SHP77 treated with DMSO at 0.1 percent for 48 hours (cell line): ENCODE data around the gene RANBP3.

Experiments used
- DNase-seq: peaks from one replicate; lab custom pipeline; 2025; lab: John Stamatoyannopoulos, UW

RANBP3 gene

DNA sequence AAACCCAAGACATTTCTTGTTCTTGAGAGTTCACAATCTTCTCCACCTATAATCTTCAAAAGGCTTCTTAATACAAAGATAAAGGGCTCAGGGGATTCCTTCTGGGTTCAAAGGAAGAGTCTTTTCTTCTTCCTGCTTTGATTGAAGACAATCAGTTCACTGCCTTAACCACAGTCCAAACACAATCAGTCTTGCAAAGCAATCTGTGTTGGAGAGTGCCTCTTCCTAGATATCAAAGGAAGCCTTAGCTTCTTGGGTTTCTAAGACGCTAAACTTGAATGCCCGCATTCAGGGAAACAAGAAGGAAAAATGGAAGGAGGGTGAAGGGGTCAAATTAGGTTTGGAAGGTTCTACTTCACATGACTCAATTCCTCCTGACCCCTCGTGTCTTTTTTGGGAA lies 27.2 kb downstream of the RANBP3 start:
- no peak for DNase-seq

DNA sequence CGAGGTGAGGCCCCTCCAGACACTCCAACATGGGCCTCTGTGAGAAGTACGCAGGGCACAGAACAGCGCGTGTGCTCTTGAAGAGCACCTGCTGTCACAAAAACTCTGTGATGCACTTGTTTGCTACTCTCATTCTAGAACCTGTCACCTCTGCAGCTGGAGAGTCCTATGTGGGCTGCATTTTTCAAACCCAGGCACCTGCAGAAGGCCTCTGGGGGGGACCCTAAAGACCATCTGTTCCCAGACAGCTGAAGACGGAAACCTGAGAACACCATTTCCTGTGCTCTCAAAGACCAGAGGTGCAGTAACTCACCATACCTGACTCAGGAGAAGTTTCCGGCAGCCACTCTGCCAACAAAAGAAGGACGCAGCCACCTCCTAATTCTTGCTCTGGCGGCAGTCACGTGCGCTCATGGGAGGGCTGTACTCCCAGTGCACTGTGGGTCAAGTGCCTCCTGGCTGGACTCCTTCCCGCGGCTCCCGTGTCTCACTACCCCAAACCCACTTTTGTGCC lies 28.1 kb downstream of the RANBP3 start:
- peak; percentile 79 for DNase-seq

DNA sequence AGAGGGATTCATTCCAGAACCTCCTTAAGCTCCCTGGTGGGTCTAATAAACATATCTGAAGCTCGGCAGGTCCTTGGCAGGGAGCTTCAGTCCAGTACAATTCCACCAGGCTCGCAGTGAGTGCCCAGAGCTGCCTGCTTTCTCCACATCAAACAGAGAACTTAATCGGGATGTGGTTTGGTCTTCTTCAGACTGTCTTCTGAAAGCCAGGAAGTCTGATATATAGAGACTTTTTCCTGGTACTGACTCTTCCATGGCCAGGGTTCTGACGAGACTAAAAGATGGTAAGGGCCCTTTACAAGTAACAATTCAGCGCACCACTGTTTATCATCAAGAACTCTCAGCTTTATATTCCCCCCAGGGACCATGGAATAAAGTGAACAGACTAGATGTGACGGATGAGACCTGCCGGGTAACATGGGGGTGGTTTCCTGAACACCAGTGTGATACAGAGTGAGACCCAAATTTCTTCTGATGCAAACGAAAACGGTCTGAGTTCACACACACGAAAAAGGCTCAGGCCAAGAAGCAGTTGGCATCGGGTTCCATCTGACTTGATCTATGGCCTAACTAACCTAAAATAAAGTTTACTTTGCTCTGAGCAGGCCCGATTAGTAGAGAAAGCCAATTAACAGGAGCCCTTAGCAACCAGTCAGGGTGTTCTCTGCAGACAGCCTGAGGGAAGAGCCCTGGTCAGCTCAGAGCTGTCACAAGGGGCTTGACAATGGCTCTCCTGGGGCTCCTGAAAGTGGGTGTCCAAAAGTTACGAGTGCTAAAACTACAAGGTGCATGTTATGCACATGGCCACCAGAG lies 29.0 kb downstream of the RANBP3 start:
- DNase-seq: no peak

DNA sequence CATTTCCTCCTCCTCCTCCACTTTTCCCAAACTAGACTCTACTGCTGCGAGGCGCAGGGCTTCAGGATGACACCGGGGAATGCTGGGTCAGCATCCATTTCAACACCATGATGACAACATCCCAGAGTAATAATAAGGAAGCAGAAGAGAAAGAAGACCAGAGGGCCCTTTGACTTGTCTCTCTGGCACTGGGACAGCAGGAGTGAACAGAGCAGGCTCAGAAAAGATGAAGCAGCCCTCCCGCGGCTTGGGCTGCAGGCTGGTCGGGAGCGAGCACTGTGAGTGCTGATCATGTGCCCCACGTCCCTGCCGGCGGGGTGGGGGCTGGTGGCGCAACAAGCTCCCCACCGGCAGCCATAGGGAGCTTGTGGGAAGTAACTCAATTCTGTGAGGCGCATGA lies 30.5 kb downstream of the RANBP3 start:
- no peak for DNase-seq

DNA sequence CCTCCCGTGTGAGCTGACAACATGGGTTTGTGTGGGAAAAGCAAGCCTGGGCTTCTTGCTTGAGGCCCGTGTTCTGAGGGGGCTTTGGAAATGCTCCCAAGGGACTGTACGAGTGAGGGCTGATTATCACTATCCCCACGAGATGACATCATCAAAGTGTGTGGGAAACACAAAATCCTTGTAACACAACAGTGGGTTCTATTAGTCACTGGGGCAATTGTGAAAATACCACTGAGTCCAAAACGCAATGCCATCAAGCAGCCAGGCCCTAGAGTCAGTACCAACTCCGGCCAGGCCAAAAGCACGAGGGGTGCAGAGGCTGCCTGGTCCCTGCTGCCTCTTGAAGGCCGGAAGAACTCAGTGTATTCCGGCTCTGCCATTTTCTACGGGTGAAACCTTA lies 34.3 kb downstream of the RANBP3 start:
- no peak for DNase-seq

DNA sequence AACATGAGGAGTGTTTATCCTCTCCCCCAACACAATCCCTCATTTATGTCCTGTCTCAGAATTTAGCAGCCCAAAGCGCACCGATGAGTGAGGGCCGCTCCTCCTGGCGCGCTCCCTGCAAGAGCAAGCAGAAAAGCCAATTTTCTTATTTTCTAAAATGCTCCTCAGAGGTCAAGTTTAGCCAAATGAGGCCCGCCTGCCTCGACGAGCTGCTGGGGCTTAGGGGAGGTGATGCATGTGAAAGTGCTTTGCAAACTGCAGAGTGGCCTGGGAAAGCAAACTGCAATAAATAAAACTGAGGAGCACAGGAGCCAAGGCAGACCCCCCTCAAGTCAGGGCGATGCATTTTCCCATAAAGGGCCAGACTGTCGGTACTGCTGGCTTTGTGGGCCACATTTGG lies 34.9 kb downstream of the RANBP3 start:
- DNase-seq: no peak

DNA sequence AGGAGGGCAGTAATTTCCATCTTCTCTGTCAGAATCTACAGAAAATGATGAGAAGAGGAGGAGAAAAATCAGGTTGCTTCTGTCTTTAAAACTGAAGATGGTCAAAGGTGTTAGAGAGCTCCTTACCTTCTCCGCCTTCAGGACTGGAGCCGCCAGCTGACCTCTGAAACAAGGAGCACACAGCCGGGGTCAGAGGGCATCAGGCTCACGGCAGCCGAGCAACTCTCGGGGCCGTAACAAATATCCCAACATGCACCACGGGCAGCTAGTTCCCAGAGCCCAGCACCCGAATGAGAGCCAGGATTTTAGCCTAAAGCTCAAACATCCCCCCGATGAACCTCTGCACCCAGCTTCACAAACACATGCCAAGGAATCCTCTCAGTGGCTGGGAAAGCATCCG lies 36.3 kb downstream of the RANBP3 start:
- DNase-seq: no peak

DNA sequence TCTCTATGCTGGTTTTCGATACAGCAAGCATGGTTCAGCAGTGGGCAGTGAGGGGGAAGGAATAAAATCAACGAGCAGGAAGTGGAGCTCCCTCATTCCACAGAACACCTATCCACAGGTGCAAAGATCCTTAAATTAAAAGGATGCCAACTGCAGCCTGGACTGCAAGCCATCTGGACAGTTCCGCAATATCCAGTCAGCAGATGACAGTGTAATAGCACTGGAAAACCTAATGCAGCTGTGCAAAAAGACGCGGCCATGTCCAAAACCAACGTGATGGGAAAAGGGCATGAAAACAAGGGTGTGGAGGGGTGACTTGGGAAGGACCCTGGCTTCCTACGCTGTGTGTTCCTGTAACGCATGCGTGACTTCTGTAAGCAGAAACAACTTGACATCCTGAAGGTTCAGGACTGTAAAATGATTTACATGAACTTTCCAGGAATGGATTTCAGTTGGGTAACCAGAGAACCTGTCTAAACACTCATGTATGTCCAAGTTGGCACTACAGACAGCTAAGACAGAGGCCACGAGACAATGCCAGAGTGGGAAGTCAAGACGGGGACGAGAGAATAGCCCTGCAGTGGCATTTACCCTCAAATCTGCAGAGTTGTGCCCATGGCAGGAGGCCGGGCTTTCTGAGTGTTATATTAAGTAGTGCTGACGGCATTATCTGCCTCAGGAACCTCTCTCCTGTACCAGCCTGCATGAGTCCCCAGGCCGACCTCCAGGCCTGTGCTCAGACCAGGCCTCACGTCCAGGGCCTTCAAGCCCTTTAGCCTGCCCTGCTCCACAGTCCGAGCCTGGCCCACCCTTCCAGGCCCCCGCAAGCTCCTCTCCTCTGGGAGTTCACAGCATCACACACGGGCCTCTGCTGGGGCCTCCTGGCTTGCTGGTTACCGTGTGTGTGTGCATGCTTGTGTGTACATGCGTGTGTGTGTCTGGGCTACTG lies 37.4 kb downstream of the RANBP3 start:
- no peak for DNase-seq

DNA sequence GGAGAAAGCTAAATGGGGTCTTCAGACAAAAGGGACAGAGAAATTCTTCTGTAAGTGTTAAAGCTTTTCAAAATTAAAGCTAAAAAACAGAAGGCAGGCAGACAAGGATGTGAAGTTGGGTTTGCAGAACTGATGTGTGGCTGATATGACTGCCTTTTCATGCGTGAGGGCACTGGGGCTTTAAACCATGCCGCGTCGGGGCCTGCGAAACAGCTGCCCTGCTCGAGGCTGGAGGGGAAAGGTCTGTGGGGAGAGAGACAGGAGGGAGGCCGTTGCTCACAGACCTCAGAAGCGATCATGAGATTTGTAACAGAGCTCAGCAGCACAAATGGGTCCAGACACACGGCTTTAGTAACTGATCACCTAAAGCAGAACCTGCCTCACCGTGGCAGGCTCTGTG lies 40.4 kb downstream of the RANBP3 start:
- DNase-seq: no peak

DNA sequence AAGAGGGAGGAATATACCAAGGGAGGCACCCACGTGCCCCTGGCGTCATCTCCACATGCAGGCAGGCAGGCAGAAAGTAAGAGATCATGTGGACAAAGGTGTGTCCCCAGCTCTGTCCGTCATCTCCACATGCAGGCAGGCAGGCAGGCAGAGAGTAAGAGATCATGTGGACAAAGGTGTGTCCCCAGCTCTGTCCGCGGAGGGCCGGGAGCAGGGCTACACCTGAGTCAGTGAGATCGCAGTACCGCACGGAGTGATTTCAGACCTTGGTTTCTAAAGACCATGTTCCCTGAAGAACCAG lies 41.7 kb downstream of the RANBP3 start:
- DNase-seq: no peak

DNA sequence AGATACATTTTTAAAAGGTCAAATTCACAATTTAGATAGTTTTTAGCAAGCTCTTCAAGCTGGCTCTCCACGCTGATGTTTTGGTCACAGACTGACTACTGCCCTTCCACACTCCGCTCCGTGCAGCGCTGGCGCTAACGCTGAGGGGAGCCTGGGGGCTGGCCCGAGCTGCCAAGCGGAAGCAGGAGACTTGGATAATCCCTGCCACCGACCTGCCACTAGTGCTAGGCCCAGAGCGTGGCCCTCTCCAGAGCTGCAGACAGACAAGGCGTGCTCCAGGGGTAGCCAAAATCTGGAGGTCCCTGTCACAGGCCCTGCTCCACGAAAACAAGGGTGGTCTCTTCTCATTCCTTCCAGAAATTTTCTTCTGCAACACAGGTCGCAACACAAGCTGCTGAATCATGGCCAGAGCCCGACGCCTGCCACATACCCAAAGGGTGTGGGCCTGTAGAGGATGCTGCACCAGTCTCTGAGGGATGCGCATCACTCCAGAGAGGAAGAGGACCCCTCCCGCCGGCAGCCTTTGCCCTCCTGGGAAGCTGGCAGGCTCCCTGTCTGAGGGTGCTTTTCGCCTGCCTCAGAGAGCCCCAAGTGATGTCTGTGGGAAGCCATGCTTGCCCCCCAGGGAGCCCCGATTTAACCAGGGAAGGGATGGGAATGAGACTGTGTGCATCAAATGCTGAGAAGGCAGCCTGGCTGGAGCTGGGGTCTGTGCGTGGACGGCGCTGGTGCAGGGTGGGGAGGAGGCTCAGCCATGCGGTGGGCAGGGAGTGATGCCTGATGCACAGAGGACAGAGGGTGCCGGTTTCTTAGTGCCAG lies 42.3 kb downstream of the RANBP3 start:
- no peak for DNase-seq

DNA sequence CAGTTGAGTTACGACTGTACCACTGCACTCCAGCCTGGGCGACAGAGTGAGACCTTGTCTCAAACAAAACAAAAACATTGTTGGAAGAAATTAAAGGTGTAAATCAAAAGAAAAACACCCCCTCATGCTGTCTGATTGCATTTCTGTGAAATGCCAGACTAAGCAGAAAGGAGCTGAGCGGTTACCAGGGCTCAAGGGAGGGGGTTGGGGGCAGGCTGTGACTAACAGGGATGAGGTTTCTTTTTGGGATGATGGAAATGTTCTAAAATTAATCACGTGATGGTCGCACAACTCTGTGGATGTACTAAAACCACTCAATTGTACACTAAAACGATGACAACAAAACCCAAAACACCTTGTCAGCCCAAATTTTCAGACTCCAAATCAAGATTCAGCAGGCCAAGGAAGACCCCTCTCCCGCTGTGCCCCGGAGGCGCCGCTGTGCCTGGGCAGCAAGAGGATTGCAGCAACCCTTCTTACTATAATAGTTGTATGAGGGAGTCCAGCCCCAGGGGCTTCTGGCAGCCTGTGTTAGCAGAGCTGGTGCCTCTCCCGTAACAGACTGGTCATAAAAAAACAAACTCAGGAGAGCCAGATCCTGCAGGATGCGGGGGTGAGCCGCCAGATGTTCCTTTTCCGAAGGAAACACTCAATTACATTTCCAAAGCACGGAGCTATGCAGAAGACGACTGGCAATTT lies 43.0 kb downstream of the RANBP3 start:
- no peak for DNase-seq

DNA sequence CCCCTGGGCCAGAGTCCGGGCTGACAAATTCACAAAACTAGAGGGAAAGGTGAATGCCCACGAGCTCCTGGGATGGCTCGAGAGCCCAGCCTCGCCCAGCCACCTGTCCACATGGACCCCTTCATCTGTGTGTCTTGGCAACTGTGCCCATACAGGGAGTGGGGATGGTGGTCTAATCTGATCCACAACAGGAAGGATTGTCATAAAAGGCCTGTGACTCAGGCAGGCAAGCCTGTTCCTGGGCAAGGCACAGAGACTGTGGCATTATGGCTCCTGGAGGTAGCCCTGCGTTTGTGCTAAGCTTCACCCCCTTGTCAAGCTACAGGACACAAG lies 43.9 kb downstream of the RANBP3 start:
- DNase-seq: no peak

DNA sequence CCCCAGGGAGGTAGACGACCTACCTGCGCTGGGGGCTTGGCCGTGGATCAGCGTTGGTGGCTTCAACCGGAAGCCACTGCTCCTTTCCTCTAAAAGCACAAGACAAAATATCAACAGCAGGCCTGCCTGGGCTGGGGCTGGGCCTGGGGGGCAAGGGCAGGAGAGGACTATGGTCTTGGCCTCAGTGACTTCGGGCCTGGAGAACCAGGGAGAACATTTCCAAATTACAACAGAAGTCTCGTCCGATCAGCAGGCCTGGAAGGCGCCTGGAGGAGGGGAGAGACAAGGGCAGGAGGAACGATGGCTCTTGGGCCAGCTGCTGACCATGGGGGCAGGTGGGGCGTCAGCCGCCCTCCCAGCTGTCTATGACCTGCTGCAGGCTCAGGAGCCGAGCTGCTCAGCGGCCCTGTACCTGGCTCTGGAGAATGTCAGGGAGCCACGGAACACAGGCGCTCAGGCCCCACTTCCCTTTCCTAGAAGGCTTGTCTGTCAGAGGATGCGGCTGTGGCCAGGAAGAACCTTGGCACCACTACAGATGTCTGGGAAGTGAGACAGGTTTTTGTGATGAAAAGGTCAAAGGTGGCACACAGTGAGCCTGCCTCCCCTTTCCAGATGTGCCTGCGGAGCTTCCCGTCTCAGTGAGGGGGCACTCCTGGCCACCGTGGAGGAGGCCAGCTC lies 44.4 kb downstream of the RANBP3 start:
- no peak for DNase-seq

DNA sequence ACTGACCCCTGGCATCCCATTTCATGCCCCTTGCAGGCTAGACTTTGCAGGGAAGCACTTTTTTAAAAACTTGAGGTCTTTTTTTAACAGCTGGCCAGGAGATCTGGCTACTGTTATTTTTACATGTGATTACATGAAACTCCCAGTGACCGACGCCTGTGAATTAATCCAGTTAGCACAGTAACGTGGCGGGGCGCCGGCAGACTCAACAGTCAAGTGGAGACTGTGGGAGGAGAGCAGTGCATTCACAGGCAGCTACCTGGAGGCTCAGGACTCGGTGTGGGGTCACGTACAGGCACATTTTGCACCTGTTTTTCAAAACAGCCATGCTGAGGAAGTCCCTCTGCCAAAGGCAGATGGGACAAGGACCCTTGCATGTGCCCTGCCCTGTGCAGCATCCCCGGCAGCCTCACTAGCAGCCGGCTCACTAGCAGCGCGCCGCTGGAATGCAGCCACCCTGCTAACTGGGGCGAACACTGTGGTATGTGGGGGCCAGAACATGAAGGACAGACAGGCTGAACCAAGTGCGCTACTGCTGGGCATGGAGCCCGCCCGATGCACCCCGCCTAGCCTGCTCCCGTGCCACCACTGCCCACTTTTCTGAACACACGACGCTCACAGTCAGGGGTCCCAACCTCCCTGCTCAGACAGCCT lies 45.2 kb downstream of the RANBP3 start:
- no peak for DNase-seq

DNA sequence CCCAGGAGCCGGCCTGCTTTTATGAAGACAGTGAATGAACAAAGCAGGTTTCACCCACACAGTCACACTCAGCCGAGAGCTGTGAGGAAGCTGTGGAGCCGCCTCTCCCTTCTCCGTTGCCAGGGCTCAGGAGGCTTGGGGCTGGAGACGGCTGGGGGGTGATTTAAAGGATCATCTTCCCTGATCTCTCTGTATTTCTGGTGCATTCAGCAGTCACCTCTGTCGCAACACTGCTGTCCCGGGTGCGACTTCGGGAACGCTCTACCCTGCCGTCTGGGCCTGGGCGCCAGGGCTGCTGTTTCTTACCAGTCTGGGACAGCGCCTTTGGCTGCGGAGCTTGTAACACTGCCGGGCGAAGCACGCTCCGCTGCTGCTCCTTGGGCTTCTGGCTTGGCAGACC lies 45.8 kb downstream of the RANBP3 start:
- no peak for DNase-seq

DNA sequence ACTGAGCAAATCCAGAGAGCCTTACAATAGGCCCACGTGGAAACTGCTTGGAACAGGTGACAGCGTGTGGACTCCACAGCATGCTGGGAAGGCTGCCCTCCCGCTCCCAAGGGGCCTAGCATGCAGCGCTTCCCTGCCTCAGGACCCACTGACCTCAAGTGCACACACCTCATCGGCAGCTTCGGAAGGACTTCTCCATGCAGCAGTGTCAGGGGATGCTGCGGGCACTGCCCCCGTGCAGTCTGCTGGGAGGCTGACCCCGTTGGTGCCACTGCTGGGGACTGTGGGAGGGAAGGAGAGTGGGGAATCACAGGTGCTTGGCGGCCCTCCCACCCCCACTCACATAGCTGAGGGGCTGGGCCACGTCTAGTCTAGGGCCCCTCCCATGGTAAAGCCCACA lies 46.7 kb downstream of the RANBP3 start:
- no peak for DNase-seq

DNA sequence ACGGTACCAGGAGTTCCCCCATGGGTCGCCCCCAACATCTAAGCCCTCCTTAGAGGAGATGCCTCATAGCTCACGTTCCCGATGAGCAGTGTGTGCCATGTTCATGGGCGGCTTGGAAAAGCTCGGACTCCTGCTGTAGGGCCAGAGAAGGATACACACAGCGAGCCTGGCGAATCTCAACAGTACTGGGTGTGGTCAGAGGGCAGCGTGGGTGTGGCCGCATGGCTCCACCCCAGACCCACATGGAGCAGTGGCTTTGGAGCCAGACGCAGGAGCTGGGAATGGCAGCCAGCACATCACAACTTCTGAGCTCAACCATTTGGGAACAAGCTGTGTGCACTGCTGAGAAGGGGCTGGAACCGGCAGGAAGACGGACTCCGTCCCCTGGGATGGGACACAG lies 48.3 kb downstream of the RANBP3 start:
- no peak for DNase-seq

DNA sequence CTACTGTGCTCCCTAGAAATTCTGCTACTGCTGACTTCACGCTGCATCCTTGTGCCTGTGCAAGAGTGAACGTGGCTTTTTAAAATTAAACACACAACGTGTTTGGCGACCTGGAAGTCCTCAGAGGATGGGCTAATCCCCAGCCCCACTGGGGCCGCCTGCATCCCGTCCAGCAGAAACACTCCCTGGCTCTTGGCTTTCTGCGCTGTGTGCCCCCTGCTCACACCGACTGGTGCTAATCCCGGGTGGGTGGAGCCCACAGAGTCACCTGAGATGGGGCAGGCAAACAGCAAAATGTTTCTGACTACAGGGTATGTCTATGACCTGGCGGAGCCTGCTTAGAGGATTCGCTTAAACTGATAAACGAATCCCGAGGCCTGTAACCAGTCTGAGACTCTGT lies 48.8 kb downstream of the RANBP3 start:
- no peak for DNase-seq

DNA sequence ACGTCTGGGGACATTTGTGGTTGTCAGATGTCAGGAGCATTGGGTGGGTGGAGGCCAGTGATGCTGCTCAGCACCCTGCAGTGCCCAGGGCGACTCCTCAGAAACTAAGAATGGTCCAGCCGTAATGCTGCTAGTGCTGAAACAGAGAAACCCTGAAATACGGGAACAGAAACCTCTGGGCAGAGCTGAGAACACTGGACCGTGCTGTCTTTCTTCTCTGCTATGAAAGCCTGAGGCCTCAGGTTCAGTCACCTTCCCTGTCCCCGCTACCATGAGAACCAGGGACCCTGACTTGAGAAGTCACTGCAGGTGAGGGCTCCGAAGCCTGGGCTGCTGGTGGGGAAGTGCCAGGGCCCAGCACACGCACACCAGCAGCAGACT lies 50.5 kb downstream of the RANBP3 start:
- no peak for DNase-seq
